B cell (primary cell): ENCODE data around the gene TMEM163. TPM values are rescaled to one million over a fixed set of nuclear protein-coding genes. Genes with fewer than 3 reads are reported as not detected.

Source experiments
- ATAC-seq: fragments of 200-7000 bp; cut with Tn5 transposase; one replicate; pipeline ENCODE4 v1.10.0; 2021; ENCODE audit warnings: low read depth, mild to moderate bottlenecking, moderate number of reproducible peaks, moderate library complexity
- CTCF ChIA-PET: fragments of 350-600 bp; sonication (Branson Sonifier 250); formaldehyde crosslinking; loops from one replicate; lab custom pipeline; 2021; ENCODE audit warnings: antibody characterized with exemption, inconsistent platforms; lab: Charles Lee
- POLR2A ChIA-PET: fragments of 350-600 bp; sonication (Branson Sonifier 250); formaldehyde crosslinking; loops from one replicate; lab custom pipeline; 2021; ENCODE audit warnings: antibody characterized with exemption; lab: Charles Lee
- DNase-seq: peaks from one replicate; pipeline ENCODE4 v3.0.0; 2013
- H2AFZ ChIP-seq: 2 replicates; pipeline ENCODE4 v1.6.1; 2012; ENCODE audit warnings: mild to moderate bottlenecking, low read depth, low read length; ENCODE audit not compliant: insufficient read depth, poor library complexity, severe bottlenecking
- H3K27ac ChIP-seq, 2 donors: 1 replicate in 1 of 2; 2 replicates in 1 of 2; pipeline ENCODE4 v1.5.1; 2012 to 2013; ENCODE audit warnings: low read length in 2 of 2, mild to moderate bottlenecking in 2 of 2, moderate library complexity in 1 of 2
- H3K27me3 ChIP-seq, 4 experiments: fragments of 200-600 bp in 1 of 4; sonication (generic) in 1 of 4; replicated peaks in 1 of 4; 1 replicate in 2 of 4; 2 replicates in 2 of 4; pipeline versions ENCODE4 v1.6.1 to v1.7.0; 2013 to 2016; ENCODE audit warnings: low read length in 3 of 4, mild to moderate bottlenecking in 2 of 4, mixed read lengths in 1 of 4, moderate library complexity in 1 of 4; ENCODE audit not compliant: insufficient read depth in 4 of 4, control insufficient read depth in 3 of 4; ENCODE audit errors: control extremely low read depth in 1 of 4
- H3K36me3 ChIP-seq, 2 experiments: replicated peaks in 1 of 2; 1 replicate in 1 of 2; 2 replicates in 1 of 2; pipeline versions ENCODE4 v1.6.1 to v1.7.1; 2013; ENCODE audit warnings: low read length in 1 of 2; ENCODE audit not compliant: insufficient read depth in 2 of 2, control insufficient read depth in 1 of 2; ENCODE audit errors: control extremely low read depth in 1 of 2, extremely low read depth in 1 of 2
- H3K4me1 ChIP-seq, 2 donors: fragments of 200-600 bp in 1 of 2; sonication (generic) in 1 of 2; 1 replicate in 1 of 2; 2 replicates in 1 of 2; pipeline versions ENCODE4 v1.5.1 to v1.6.1; 2013 to 2017; ENCODE audit warnings: low read length in 2 of 2; ENCODE audit not compliant: control insufficient read depth in 2 of 2, insufficient read depth in 2 of 2
- H3K4me2 ChIP-seq: replicated peaks from 2 replicates; pipeline ENCODE3; 2012; ENCODE audit warnings: mild to moderate bottlenecking, low read depth, low read length; ENCODE audit not compliant: poor library complexity, severe bottlenecking
- H3K4me3 ChIP-seq, 5 experiments: fragments of 200-600 bp in 1 of 5; sonication (generic) in 1 of 5; 1 replicate in 3 of 5; 2 replicates in 2 of 5; pipeline versions ENCODE4 v1.5.1 to v1.7.0; 2011 to 2016; ENCODE audit warnings: low read length in 4 of 5, mild to moderate bottlenecking in 4 of 5, low read depth in 2 of 5, control low read depth in 1 of 5, moderate library complexity in 1 of 5; ENCODE audit not compliant: insufficient read depth in 1 of 5; ENCODE audit errors: control extremely low read depth in 1 of 5, extremely low read depth in 1 of 5
- H3K79me2 ChIP-seq: fragments of 200-600 bp; sonication (generic); one replicate; pipeline ENCODE4 v1.6.0; 2016; ENCODE audit warnings: low read length; ENCODE audit not compliant: control insufficient read depth, insufficient read depth
- H3K9ac ChIP-seq: fragments of 200-600 bp; sonication (generic); 2 replicates; pipeline ENCODE4 v1.6.1; 2017; ENCODE audit warnings: mild to moderate bottlenecking, low read length, moderate library complexity
- H3K9me3 ChIP-seq, 3 donors: one replicate each; pipeline versions ENCODE4 v1.6.1 to v1.7.1; 2013; ENCODE audit warnings: low read length in 2 of 3; ENCODE audit not compliant: control insufficient read depth in 2 of 3, insufficient read depth in 1 of 3; ENCODE audit errors: control extremely low read depth in 1 of 3
- H4K20me1 ChIP-seq: 2 replicates; pipeline ENCODE4 v1.6.0; 2012; ENCODE audit warnings: mild to moderate bottlenecking, low read length; ENCODE audit not compliant: insufficient read depth, control insufficient read depth, poor library complexity, severe bottlenecking
- H3K27ac Mint-ChIP-seq: one replicate; pipeline ENCODE4 v1.8.0; 2021; ENCODE audit warnings: mixed read lengths
- H3K27me3 Mint-ChIP-seq: one replicate; pipeline ENCODE4 v1.8.0; 2021; ENCODE audit warnings: mixed read lengths
- H3K4me1 Mint-ChIP-seq: one replicate; pipeline ENCODE4 v1.8.0; 2021; ENCODE audit warnings: mixed read lengths
- H3K4me3 Mint-ChIP-seq: one replicate; pipeline ENCODE4 v1.8.0; 2021; ENCODE audit warnings: mixed read lengths
- H3K9me3 Mint-ChIP-seq: one replicate; pipeline ENCODE4 v1.8.0; 2022; ENCODE audit warnings: mixed read lengths; ENCODE audit not compliant: insufficient read depth
- EZH2 ChIP-seq: IDR thresholded peaks from 2 replicates; pipeline ENCODE4 v1.6.1; 2012; ENCODE audit warnings: borderline replicate concordance, low read depth, mild to moderate bottlenecking, moderate library complexity, low read length; ENCODE audit not compliant: insufficient read depth, poor library complexity, severe bottlenecking
- WGBS: methylation state at CpG from one replicate; pipeline ENCODE4 v1.1.5; 2013; ENCODE audit warnings: missing lambda C conversion rate; ENCODE audit not compliant: insufficient coverage; 5-methylcytosine and 5-hydroxymethylcytosine counted together
- intact Hi-C: fragments of 100-400 bp; cut with micrococcal nuclease; formaldehyde crosslinking; loops from one replicate; pipeline ENCODE4 v1.10.0; 2022
- polyA plus RNA-seq: library from polyadenylated mRNA; depleted of rRNA; stranded (reverse); fragments of >200 nt; gene quantifications from 2 replicates; pipeline ENCODE4 v1.2.3, GENCODE V29; 2012
- total RNA-seq, 2 donors: library from RNA; stranded (reverse); fragments of 120-200 nt in 1 of 2; gene quantifications; 1 replicate in 1 of 2; 2 replicates in 1 of 2; pipeline versions ENCODE4 v1.2.3 to v1.2.4, GENCODE V29; 2013 to 2022
- TF ChIP-seq, protein P1 (sequence below): fragments of 200-600 bp; IDR thresholded peaks from one replicate; pipeline ENCODE4 v1.8.0; 2022; ENCODE audit warnings: antibody characterized with exemption, mild to moderate bottlenecking

TMEM163 gene
- total and polyA plus RNA-seq, 2 donors (not counting 1 experiment from before 2014, with no cell fraction given): 2.6 to 5.6 TPM

DNA sequence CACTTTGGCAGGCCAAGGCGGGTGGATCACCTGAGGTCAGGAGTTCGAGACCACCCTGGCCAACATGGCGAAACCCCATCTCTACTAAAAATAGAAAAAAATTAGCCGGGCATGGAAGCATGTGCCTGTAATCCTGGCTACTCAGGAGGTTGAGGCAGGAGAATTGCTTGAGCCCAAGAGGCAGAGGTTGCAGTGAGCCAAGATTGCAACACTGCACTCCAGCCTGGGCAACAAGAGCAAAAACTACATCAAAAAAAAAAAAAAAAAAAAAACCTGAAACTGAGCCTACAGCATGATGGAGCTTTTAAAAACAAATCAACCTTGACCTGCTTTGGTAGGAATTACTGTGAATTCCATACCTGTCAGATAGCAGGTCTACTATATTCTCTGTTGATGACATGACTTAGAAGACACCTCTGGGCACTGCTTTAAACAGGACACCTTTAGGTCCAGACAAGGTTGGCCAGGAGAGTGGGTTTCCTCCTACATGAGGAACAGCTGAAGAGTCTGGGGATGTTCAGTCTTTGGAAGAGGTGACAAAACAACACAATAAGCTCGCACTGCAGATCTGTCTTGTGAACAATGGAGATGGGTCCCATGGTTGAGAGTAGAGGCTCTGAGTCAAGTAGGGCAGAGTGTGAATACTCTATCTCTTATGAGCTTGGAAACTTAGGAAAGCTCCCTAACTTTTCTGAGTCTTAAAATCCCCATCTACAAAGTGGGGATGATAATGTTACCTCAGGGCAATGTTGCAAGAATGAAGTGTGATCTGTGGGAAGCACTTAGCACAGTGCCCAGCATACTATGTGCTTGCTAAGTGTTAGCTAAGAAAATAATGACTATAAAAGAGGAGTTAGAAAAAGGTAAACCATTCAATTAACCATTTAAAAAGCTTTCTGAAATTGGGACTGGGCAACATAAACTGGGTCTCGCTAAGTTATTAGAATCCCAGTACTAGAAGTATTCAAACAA is 25.2 kb downstream of the TMEM163 start:
- no peaks in the 10 kb centered on the region for H3K9me3 Mint-ChIP-seq
- intact Hi-C loops: no loop called here
- ChIA-PET POLR2A (no interaction called here), CTCF (interaction anchor here (0.8 to 1.6 kb wide), 2 partner anchors 34 to 205 kb away, joined by 3 to 4 read pairs; no protein-coding TSS in a partner anchor)
- no peaks in the 10 kb centered on the region for H3K27me3 ChIP-seq
- no peak overlapping the region for H3K27ac ChIP-seq
- H3K27me3 Mint-ChIP-seq: no peaks in the 10 kb centered on the region
- H3K4me2 ChIP-seq: no peak overlapping the region
- H3K4me1 ChIP-seq: peaks cover 0 to 28% of the 10 kb centered on the region in 2 donors
- no peaks in the 10 kb centered on the region for H3K36me3 ChIP-seq
- WGBS: no CpG with 5 or more reads among the region's 6 CpGs
- TF ChIP-seq EZH2: no peak
- TF ChIP-seq, protein P1, sequence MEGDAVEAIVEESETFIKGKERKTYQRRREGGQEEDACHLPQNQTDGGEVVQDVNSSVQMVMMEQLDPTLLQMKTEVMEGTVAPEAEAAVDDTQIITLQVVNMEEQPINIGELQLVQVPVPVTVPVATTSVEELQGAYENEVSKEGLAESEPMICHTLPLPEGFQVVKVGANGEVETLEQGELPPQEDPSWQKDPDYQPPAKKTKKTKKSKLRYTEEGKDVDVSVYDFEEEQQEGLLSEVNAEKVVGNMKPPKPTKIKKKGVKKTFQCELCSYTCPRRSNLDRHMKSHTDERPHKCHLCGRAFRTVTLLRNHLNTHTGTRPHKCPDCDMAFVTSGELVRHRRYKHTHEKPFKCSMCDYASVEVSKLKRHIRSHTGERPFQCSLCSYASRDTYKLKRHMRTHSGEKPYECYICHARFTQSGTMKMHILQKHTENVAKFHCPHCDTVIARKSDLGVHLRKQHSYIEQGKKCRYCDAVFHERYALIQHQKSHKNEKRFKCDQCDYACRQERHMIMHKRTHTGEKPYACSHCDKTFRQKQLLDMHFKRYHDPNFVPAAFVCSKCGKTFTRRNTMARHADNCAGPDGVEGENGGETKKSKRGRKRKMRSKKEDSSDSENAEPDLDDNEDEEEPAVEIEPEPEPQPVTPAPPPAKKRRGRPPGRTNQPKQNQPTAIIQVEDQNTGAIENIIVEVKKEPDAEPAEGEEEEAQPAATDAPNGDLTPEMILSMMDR: no peak
- no peak overlapping the region for H3K4me3 ChIP-seq
- no peak overlapping the region for H3K9ac ChIP-seq
- H3K4me1 Mint-ChIP-seq: peaks cover 6% of the 10 kb centered on the region
- no peaks in the 10 kb centered on the region for H3K9me3 ChIP-seq
- no peak overlapping the region for H3K4me3 Mint-ChIP-seq
- no peak overlapping the region for H2AFZ ChIP-seq
- no peaks in the 10 kb centered on the region for H3K79me2 ChIP-seq
- ATAC-seq (no peak), DNase-seq (no peak)
- no peaks in the 10 kb centered on the region for H4K20me1 ChIP-seq
- no peak overlapping the region for H3K27ac Mint-ChIP-seq

DNA sequence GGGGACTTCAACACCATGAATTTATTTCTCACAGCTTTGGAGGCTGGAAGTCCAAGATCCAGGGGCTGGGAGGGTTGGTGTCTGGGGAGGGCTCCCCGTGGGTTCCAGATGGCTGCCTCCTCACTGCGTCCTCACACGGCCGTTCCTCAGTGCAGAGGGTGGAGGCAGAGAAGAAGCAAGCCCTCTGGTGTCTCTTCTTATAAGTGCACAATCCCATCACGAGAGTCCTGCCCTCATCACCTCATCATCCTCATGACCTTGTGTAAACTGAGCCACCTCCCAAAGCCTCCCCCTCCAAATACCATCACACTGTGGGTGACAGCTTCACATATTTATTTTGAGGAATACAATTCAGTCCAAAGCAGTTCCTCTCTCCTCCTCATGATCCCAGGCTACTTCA is 26.3 kb downstream of the TMEM163 start:
- Histone ChIP-seq H4K20me1 (no peaks in the 10 kb centered on the region), H3K9me3 (no peaks in the 10 kb centered on the region), H3K4me2 (no peak overlapping the region), H3K27ac (no peak overlapping the region), H2AFZ (no peak overlapping the region), H3K4me3 (no peak overlapping the region), H3K27me3 (no peaks in the 10 kb centered on the region), H3K4me1 (peaks cover 0 to 28% of the 10 kb centered on the region in 2 donors), H3K36me3 (no peaks in the 10 kb centered on the region), H3K79me2 (no peaks in the 10 kb centered on the region), H3K9ac (no peak overlapping the region)
- Mint-ChIP-seq H3K27ac (no peak overlapping the region), H3K9me3 (no peaks in the 10 kb centered on the region), H3K4me3 (no peak overlapping the region), H3K27me3 (no peaks in the 10 kb centered on the region), H3K4me1 (peaks cover 6% of the 10 kb centered on the region)
- POLR2A ChIA-PET: no interaction called here
- CTCF ChIA-PET: no interaction called here
- TF ChIP-seq, protein P1: no peak
- no peak for TF ChIP-seq EZH2
- intact Hi-C loops: no loop called here
- WGBS: 0% methylated on average over 1 of the region's 5 CpGs
- ATAC-seq: peak; percentile 76
- DNase-seq: no peak
